T-cell (primary cell): ENCODE data around the gene MICAL3. TPM values are rescaled to one million over a fixed set of nuclear protein-coding genes. Genes with fewer than 3 reads are reported as not detected.

Source experiments
- ATAC-seq, 4 experiments: fragments of 200-7000 bp in 3 of 4; fragments of 150-1000 bp in 1 of 4; cut with Tn5 transposase; replicated peaks in 1 of 4; 1 replicate in 3 of 4; 2 replicates in 1 of 4; pipeline ENCODE4 v1.10.0; 2021; ENCODE audit warnings: moderate library complexity in 3 of 4, mild to moderate bottlenecking in 2 of 4, moderate number of reproducible peaks in 1 of 4
- CTCF ChIA-PET, 2 donors: fragments of 300-600 bp; sonication (Branson Sonifier 250); formaldehyde crosslinking; loops; one replicate each; lab custom pipeline; 2022; ENCODE audit warnings: antibody characterized with exemption in 2 of 2; lab: Charles Lee
- POLR2A ChIA-PET, 2 donors: fragments of 300-600 bp; sonication (Branson Sonifier 250); formaldehyde crosslinking; loops; one replicate each; lab custom pipeline; 2022; ENCODE audit warnings: antibody characterized with exemption in 2 of 2; lab: Charles Lee
- DNase-seq, 35 experiments: peaks; one replicate each; pipeline versions ENCODE4 v3.0.0 to v3.0.0-alpha.2; 2013 to 2023
- H3K27ac ChIP-seq: one replicate; pipeline ENCODE4 v1.5.1; 2013; ENCODE audit warnings: low read length
- H3K27me3 ChIP-seq, 2 experiments: replicated peaks in 1 of 2; 1 replicate in 1 of 2; 2 replicates in 1 of 2; pipeline versions ENCODE4 v1.6.1 to v1.7.0; 2013; ENCODE audit warnings: low read length in 1 of 2, mixed read lengths in 1 of 2; ENCODE audit not compliant: control insufficient read depth in 2 of 2, insufficient read depth in 2 of 2; ENCODE audit errors: extremely low read depth in 1 of 2
- H3K36me3 ChIP-seq, 2 donors: 1 replicate in 1 of 2; 2 replicates in 1 of 2; pipeline versions ENCODE4 v1.6.1 to v1.7.0; 2013; ENCODE audit warnings: low read length in 1 of 2; ENCODE audit not compliant: control insufficient read depth in 2 of 2, insufficient read depth in 1 of 2; ENCODE audit errors: extremely low read depth in 1 of 2
- H3K4me1 ChIP-seq, 2 experiments: 1 replicate in 1 of 2; 2 replicates in 1 of 2; pipeline versions ENCODE4 v1.6.1 to v1.7.0; 2013; ENCODE audit warnings: low read length in 2 of 2, mixed read lengths in 1 of 2; ENCODE audit not compliant: insufficient read depth in 2 of 2, control insufficient read depth in 1 of 2; ENCODE audit errors: extremely low read depth in 1 of 2
- H3K4me3 ChIP-seq, 2 donors: 1 replicate in 1 of 2; 2 replicates in 1 of 2; pipeline versions ENCODE4 v1.5.1 to v1.7.0; 2013; ENCODE audit warnings: mild to moderate bottlenecking in 2 of 2, low read length in 1 of 2, moderate library complexity in 1 of 2; ENCODE audit not compliant: control insufficient read depth in 1 of 2; ENCODE audit errors: extremely low read depth in 1 of 2
- H3K9me3 ChIP-seq: 2 replicates; pipeline ENCODE4 v1.7.0; 2013
- H3K27ac Mint-ChIP-seq, 2 donors: one replicate each; pipeline ENCODE4 v1.8.0; 2020 to 2021; ENCODE audit warnings: mild to moderate bottlenecking in 2 of 2, mixed read lengths in 2 of 2
- H3K27me3 Mint-ChIP-seq, 2 donors: one replicate each; pipeline ENCODE4 v1.8.0; 2021 to 2022; ENCODE audit warnings: mixed read lengths in 2 of 2
- H3K36me3 Mint-ChIP-seq: one replicate; pipeline ENCODE4 v1.8.0; 2021; ENCODE audit warnings: mixed read lengths
- H3K4me1 Mint-ChIP-seq, 3 donors: one replicate each; pipeline ENCODE4 v1.8.0; 2020 to 2022; ENCODE audit warnings: mixed read lengths in 3 of 3, mild to moderate bottlenecking in 1 of 3
- H3K4me3 Mint-ChIP-seq, 3 donors: one replicate each; pipeline ENCODE4 v1.8.0; 2020 to 2022; ENCODE audit warnings: mild to moderate bottlenecking in 3 of 3, mixed read lengths in 3 of 3, moderate library complexity in 3 of 3
- H3K9me3 Mint-ChIP-seq, 3 donors: one replicate each; pipeline ENCODE4 v1.8.0; 2020 to 2022; ENCODE audit warnings: mixed read lengths in 3 of 3
- WGBS: methylation state at CpG from one replicate; pipeline ENCODE4 v1.1.5; 2013; ENCODE audit warnings: missing lambda C conversion rate; ENCODE audit not compliant: insufficient coverage; 5-methylcytosine and 5-hydroxymethylcytosine counted together
- total RNA-seq, 35 experiments: library from RNA in 6 of 35; stranded (reverse) in 6 of 35; fragments of 120-200 nt in 1 of 35; gene quantifications; one replicate each; pipeline versions ENCODE4 v1.2.1 to v1.2.4 and lab custom pipeline; 2013 to 2026

MICAL3 gene
- total RNA-seq, 5 donors from 2014 or later (not counting 1 experiment from before 2014, with no cell fraction given): 19.1 to 37.5 (median 22.3) TPM

DNA sequence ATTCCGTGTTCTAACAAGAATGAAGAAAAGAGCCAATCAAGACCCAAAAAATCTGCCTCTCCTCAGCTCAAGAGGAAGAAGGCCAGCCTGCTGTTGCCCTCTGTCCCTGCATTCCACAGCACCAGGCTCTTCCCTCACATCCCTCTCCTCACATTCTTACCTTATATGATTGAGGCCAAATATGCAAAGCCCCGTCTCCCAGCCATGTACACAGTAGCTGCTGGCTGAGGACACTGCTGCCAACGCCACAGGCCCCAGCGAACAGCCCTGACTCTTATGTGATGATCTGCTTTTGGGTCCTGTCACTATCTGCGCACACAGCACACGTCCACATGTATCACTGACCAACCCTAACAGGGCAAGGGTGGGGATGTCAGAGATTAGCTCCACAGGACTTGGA is 60.2 kb downstream of the MICAL3 start:
- DNase-seq (no peak), ATAC-seq (no peak)
- Histone ChIP-seq H3K27me3 (peaks cover 0 to 3% of the 10 kb centered on the region in 2 experiments), H3K36me3 (no peaks in the 10 kb centered on the region), H3K4me3 (no peak overlapping the region), H3K4me1 (peaks cover 0 to 4% of the 10 kb centered on the region in 2 experiments), H3K27ac (no peak overlapping the region), H3K9me3 (no peaks in the 10 kb centered on the region)
- Mint-ChIP-seq H3K4me1 (peaks cover 11 to 25% (median 20%) of the 10 kb centered on the region in 3 donors), H3K27me3 (no peaks in the 10 kb centered on the region), H3K4me3 (no peak overlapping the region), H3K36me3 (peaks cover 16% of the 10 kb centered on the region), H3K9me3 (no peaks in the 10 kb centered on the region), H3K27ac (no peak overlapping the region)
- ChIA-PET POLR2A (no interaction called here), CTCF (no interaction called here)
- 76% methylated on average over 3 of the region's 6 CpGs for WGBS

DNA sequence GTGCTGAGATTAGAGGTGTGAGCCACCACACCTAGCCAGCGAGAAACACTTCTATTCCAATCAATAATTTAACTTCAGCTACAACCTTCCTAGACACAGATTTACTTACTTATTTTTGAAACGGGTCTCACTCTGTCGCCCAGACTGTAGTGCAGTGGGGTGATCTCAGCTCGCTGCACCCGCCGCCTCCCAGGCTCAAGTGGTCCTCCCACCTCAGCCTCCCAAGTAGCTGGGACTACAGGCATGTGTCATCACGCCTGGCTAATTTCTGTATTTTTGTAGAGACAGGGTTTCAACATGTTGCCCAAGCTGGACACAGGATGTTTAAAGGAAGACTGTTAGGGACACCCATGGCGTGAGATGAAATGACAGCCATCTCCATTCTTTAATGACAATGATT is 61.3 kb downstream of the MICAL3 start:
- 94% methylated on average over 3 of the region's 8 CpGs for WGBS
- Mint-ChIP-seq H3K4me3 (no peak overlapping the region), H3K27me3 (no peaks in the 10 kb centered on the region), H3K27ac (no peak overlapping the region), H3K4me1 (peaks cover 11 to 27% (median 20%) of the 10 kb centered on the region in 3 donors), H3K9me3 (no peaks in the 10 kb centered on the region), H3K36me3 (peaks cover 15% of the 10 kb centered on the region)
- ChIA-PET POLR2A (no interaction called here), CTCF (no interaction called here)
- H3K4me1 ChIP-seq: peaks cover 0 to 4% of the 10 kb centered on the region in 2 experiments
- peaks cover 0 to 3% of the 10 kb centered on the region in 2 experiments for H3K27me3 ChIP-seq
- no peaks in the 10 kb centered on the region for H3K36me3 ChIP-seq
- no peak overlapping the region for H3K27ac ChIP-seq
- no peak overlapping the region for H3K4me3 ChIP-seq
- H3K9me3 ChIP-seq: no peaks in the 10 kb centered on the region
- ATAC-seq (no peak), DNase-seq (no peak)

DNA sequence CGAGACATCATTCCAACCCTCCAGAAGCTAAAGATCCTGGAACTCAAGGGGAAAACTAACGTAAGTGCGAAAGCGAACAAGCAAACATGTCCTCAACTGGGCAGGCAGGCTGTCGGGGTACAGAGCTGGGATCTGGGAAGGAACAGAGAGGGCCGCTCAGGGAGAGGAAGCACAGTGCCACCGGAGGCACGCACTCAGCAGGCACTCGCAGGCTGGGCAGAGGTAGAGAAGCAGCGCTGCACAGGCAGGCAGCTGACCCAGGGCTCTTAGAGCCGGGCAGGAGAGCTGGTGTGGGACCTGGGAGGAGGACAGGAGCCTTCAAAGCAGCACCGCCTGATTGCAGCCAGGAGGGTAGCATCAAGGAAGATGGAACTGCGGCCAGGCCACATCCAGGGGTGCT is 62.2 kb downstream of the MICAL3 start:
- Mint-ChIP-seq H3K36me3 (peaks cover 13% of the 10 kb centered on the region), H3K27me3 (no peaks in the 10 kb centered on the region), H3K4me1 (peaks cover 11 to 30% (median 20%) of the 10 kb centered on the region in 3 donors), H3K27ac (no peak overlapping the region), H3K9me3 (no peaks in the 10 kb centered on the region), H3K4me3 (no peak overlapping the region)
- Histone ChIP-seq H3K27me3 (peaks cover 0 to 3% of the 10 kb centered on the region in 2 experiments), H3K9me3 (no peaks in the 10 kb centered on the region), H3K36me3 (no peaks in the 10 kb centered on the region), H3K4me1 (peaks cover 0 to 4% of the 10 kb centered on the region in 2 experiments), H3K4me3 (no peak overlapping the region), H3K27ac (no peak overlapping the region)
- POLR2A ChIA-PET: no interaction called here
- WGBS: 96% methylated on average over 10 of the region's 13 CpGs
- ATAC-seq: no peak
- no peak for DNase-seq
- CTCF ChIA-PET: no interaction called here

DNA sequence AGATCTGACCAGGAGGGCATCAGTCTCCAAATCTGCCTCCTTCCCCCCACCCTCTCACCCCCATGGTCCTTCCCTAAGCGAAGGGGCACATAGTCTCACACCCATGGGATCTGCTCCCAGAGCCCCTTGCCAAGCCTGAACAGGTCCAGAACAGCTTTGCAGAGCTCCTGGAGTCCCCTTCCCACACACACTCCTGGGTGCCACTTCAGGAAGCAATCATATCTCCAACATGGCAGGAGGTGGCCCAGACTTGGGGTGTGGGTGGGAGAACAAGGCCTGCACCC is 63.0 kb downstream of the MICAL3 start:
- peaks cover 9% of the 10 kb centered on the region for H3K36me3 Mint-ChIP-seq
- no peaks in the 10 kb centered on the region for H3K9me3 Mint-ChIP-seq
- H3K36me3 ChIP-seq: no peaks in the 10 kb centered on the region
- H3K4me1 ChIP-seq: peaks cover 0 to 4% of the 10 kb centered on the region in 2 experiments
- no peaks in the 10 kb centered on the region for H3K9me3 ChIP-seq
- H3K27me3 ChIP-seq: peaks cover 0 to 3% of the 10 kb centered on the region in 2 experiments
- no peak for DNase-seq
- H3K4me1 Mint-ChIP-seq: peaks cover 6 to 25% (median 18%) of the 10 kb centered on the region in 3 donors
- ChIA-PET POLR2A (no interaction called here), CTCF (no interaction called here)
- 60% methylated on average over 1 of the region's 1 CpG for WGBS
- no peak overlapping the region for H3K4me3 Mint-ChIP-seq
- ATAC-seq: no peak
- no peak overlapping the region for H3K27ac Mint-ChIP-seq
- no peak overlapping the region for H3K27ac ChIP-seq
- H3K27me3 Mint-ChIP-seq: no peaks in the 10 kb centered on the region
- H3K4me3 ChIP-seq: no peak overlapping the region

DNA sequence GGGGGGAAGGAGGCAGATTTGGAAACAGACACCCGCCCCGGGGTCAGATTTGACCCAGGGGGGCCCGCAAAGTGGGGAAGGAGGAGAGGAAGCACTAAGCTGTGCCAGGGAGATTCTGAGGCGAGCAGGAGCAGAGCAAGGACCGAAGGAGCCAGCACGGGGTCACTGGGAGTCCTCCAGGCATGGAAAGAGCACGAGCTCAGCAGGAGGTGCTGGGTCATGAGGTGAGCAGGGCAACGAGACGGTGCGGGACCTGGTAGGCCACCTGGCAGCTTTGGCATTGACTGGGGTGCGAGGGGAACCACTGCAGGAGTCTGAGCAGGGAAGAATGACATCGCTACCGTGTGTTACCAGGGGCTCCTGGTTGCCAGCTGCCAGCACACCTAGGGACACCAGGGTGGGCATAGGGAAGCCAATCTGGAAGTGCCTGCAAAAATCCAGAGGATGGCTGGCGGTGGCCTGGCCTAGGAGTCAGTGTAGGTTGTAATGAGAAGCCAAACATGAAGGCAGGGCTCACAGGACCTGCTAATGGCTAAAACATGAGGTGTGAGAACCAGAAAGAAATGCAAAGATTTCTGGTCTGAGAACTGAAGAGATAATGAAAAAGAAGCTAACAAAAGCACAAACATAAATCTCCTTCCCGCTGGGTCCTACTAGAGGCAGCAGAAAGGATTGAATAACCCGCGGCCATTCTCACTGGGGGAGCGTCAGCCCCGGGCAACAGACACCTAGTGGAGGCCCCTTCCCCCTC is 63.5 kb downstream of the MICAL3 start:
- Mint-ChIP-seq H3K27me3 (no peaks in the 10 kb centered on the region), H3K36me3 (peaks cover 9% of the 10 kb centered on the region), H3K9me3 (no peaks in the 10 kb centered on the region), H3K27ac (no peak overlapping the region), H3K4me3 (no peak overlapping the region), H3K4me1 (peaks cover 4 to 20% (median 13%) of the 10 kb centered on the region in 3 donors)
- Histone ChIP-seq H3K27me3 (peaks cover 0 to 3% of the 10 kb centered on the region in 2 experiments), H3K4me1 (no peaks in the 10 kb centered on the region), H3K4me3 (no peak overlapping the region), H3K36me3 (no peaks in the 10 kb centered on the region), H3K27ac (no peak overlapping the region), H3K9me3 (no peaks in the 10 kb centered on the region)
- 91% methylated on average over 19 of the region's 19 CpGs for WGBS
- CTCF ChIA-PET: no interaction called here
- ATAC-seq: no peak
- no peak for DNase-seq
- POLR2A ChIA-PET: no interaction called here

DNA sequence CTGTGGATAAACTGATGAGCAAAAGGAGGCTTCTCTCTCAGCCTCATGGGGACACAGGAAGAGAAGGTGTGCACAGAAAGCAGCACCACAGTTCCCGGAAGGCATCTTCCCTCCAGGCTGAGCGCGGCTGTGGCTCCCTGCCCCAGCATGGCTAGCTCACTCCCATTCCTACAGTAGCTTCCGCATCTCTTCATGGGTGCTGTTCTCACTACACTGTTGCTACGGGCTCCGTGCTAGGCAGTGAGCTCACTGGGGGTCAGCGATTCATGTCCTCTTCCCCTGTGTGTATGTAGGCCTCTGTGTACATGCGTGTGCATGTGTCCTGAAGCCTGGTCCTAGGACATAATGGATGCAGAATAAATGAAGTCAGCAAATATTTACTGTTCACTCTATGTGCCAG is 64.3 kb downstream of the MICAL3 start:
- Mint-ChIP-seq H3K27me3 (no peaks in the 10 kb centered on the region), H3K4me1 (peaks cover 2 to 21% (median 11%) of the 10 kb centered on the region in 3 donors), H3K4me3 (no peak overlapping the region), H3K9me3 (no peaks in the 10 kb centered on the region), H3K27ac (no peak overlapping the region), H3K36me3 (peaks cover 9% of the 10 kb centered on the region)
- 97% methylated on average over 5 of the region's 8 CpGs for WGBS
- Histone ChIP-seq H3K27me3 (peaks cover 0 to 3% of the 10 kb centered on the region in 2 experiments), H3K4me1 (no peaks in the 10 kb centered on the region), H3K9me3 (no peaks in the 10 kb centered on the region), H3K36me3 (no peaks in the 10 kb centered on the region), H3K27ac (no peak overlapping the region), H3K4me3 (no peak overlapping the region)
- POLR2A ChIA-PET: no interaction called here
- DNase-seq: no peak
- no peak for ATAC-seq
- CTCF ChIA-PET: no interaction called here
